ENCODE measurements around the gene FXR1. TPM values are rescaled to one million over a fixed set of nuclear protein-coding genes. Genes with fewer than 3 reads are reported as not detected.

FXR1 gene
- polyA plus RNA-seq, 1 experiment: 111 TPM

- CTCF ChIA-PET: interaction anchor here (1.5 kb wide), 1 partner anchor 12 kb away, joined by 4 read pairs; no protein-coding TSS in a partner anchor
- no peaks in the 10 kb centered on the region for H3K36me3 ChIP-seq (ENCODE audit: control insufficient read depth, insufficient read depth, low read length)
- H3K4me3 ChIP-seq (ENCODE audit: low read depth, low read length): no peak overlapping the region
- TF ChIP-seq CTCF (IDR thresholded peaks at IDR 0.05; ENCODE audit: insufficient read depth, low read depth, low read length): no peak
- POLR2A ChIA-PET: no interaction called here
- H3K27me3 ChIP-seq (ENCODE audit: control insufficient read depth, insufficient read depth, low read length): no peaks in the 10 kb centered on the region
- no peak for DNase-seq (ENCODE audit: low read depth)
These were observed 1.6 kb upstream of the FXR1 start for GRCh38 chr3:180910823-180911222.

- POLR2A ChIA-PET: no interaction called here
- H3K4me3 ChIP-seq (ENCODE audit: low read depth, low read length): peak overlapping the region; percentile 91
- no peak for TF ChIP-seq CTCF (IDR thresholded peaks at IDR 0.05; ENCODE audit: insufficient read depth, low read depth, low read length)
- DNase-seq (ENCODE audit: low read depth): no peak
- CTCF ChIA-PET: interaction anchor here (1.0 to 1.9 kb wide), 4 partner anchors 11 to 81 kb away, joined by 3 to 6 read pairs (median 4); no protein-coding TSS in a partner anchor
- H3K36me3 ChIP-seq (ENCODE audit: control insufficient read depth, insufficient read depth, low read length): no peaks in the 10 kb centered on the region; the same call in 1 of the 2 replicates
- H3K27me3 ChIP-seq (ENCODE audit: control insufficient read depth, insufficient read depth, low read length): no peaks in the 10 kb centered on the region
These were observed 580 bp upstream of the FXR1 start for GRCh38 chr3:180911876-180912303.

DNA sequence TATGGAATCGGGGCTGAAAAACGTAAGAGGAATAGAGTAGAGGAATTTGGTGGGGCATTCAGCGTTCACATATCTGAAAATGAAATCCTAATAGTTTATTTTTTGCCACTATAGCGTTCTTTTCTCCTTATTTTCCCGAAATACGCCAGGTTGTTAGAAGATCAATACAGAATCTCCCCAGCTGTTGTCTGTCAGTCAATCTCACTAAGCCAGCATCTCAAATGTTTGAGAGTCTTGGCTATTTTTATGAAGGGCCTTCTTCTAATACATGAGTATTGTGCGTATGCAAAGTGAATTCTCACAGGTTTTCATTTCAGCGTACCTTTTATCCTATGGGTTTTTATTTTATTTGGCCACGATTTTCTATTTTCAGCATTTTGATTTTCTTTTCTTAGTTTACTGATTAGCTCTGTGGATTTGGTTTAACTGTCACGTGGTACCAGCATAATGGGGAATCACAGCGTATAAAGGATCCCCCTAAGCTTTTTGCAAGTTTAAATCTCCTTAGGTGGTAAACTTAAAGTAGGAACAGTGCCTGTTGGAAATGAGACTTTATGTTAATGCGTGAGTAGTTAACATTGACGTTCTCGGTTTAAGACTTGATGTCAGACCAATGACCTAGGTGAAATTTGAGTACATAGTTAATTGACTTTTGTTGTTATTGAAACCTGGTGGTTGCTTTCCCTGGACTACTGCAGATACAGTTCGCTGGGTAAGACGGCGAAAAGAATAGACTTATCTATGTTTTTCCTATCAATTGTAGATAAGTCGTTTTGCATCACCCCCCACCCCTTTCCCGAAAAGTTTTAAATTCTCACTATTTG, 1.3 kb downstream of the FXR1 start:
- peak overlapping the region; percentile 91 for H3K4me3 ChIP-seq (ENCODE audit: low read depth, low read length)
- no peak for DNase-seq (ENCODE audit: low read depth)
- CTCF ChIA-PET: interaction anchor here (1.2 kb wide), 1 partner anchor 16 kb away, joined by 3 read pairs; no protein-coding TSS in a partner anchor
- POLR2A ChIA-PET: no interaction called here
- H3K36me3 ChIP-seq (ENCODE audit: control insufficient read depth, insufficient read depth, low read length): no peaks in the 10 kb centered on the region; the same call in 1 of the 2 replicates
- H3K27me3 ChIP-seq (ENCODE audit: control insufficient read depth, insufficient read depth, low read length): no peaks in the 10 kb centered on the region
- no peak for TF ChIP-seq CTCF (IDR thresholded peaks at IDR 0.05; ENCODE audit: insufficient read depth, low read depth, low read length)

GRCh38 chr3:180918542-180918941, 6.1 kb downstream of the FXR1 start:
- no peak for TF ChIP-seq CTCF (IDR thresholded peaks at IDR 0.05; ENCODE audit: insufficient read depth, low read depth, low read length)
- ChIA-PET CTCF (no interaction called here), POLR2A (no interaction called here)
- DNase-seq (ENCODE audit: low read depth): no peak
- no peak overlapping the region for H3K4me3 ChIP-seq (ENCODE audit: low read depth, low read length)
- no peaks in the 10 kb centered on the region; the same call in none of the 2 replicates for H3K36me3 ChIP-seq (ENCODE audit: control insufficient read depth, insufficient read depth, low read length)
- H3K27me3 ChIP-seq (ENCODE audit: control insufficient read depth, insufficient read depth, low read length): no peaks in the 10 kb centered on the region

GRCh38 chr3:180922242-180922641, 9.8 kb downstream of the FXR1 start:
- Histone ChIP-seq H3K36me3 (ENCODE audit: control insufficient read depth, insufficient read depth, low read length) (no peaks in the 10 kb centered on the region; the same call in 1 of the 2 replicates), H3K4me3 (ENCODE audit: low read depth, low read length) (no peak overlapping the region), H3K27me3 (ENCODE audit: control insufficient read depth, insufficient read depth, low read length) (no peaks in the 10 kb centered on the region)
- POLR2A ChIA-PET: no interaction called here
- CTCF ChIA-PET: no interaction called here
- TF ChIP-seq CTCF (IDR thresholded peaks at IDR 0.05; ENCODE audit: insufficient read depth, low read depth, low read length): no peak
- no peak for DNase-seq (ENCODE audit: low read depth)

Data from BJ (cell line).